Stimulated activated CD4-positive, alpha-beta T cell treated with anti-CD3 and anti-CD28 coated beads, Interleukin-4, amount 100 ng/mL, for 24 hours (primary cell): ENCODE measurements around the gene INCENP.

Experiments
- DNase-seq: peaks from one replicate; pipeline ENCODE4 v3.0.0-alpha.2; 2020

INCENP gene

DNA sequence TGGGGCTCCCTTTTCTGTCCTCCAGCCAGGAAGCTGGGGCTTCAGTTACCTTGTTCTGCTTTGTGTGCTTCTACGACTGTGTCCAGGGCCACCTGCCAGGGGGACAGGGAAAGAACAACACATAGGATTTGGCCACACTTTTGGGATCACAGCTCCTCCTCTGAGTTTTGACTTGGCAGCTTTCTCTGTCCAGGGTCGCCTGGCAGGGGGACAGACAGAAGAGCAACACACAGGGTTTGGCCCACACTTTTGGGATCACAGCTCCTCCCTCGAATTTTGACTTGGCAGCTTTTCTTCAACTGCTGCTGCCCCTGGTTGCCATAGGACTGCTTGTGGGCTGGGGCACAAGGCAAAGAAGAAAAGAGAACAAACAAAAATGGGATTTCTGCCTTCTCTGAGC lies 19.1 kb downstream of the INCENP start:
- DNase-seq: no peak

DNA sequence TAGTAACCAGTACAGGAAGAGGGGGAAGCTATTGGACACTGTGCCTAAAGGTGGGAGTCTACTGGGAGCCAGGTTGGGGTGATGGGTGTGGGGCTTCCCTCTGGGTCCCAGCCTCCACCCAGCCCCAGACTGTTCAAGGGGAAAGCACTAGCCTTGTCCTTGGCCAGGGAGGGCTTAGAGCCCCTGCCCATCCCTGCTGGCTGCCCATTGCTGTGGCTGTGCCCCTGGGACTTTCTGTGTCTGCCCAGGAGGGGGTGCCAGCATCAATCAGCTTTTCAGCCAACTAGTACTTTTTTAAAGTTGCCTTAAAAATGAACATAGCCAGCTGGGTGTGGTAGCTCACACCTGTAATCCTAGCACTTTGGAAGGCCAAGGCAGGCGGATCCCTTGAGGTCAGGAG lies 19.9 kb downstream of the INCENP start:
- no peak for DNase-seq

DNA sequence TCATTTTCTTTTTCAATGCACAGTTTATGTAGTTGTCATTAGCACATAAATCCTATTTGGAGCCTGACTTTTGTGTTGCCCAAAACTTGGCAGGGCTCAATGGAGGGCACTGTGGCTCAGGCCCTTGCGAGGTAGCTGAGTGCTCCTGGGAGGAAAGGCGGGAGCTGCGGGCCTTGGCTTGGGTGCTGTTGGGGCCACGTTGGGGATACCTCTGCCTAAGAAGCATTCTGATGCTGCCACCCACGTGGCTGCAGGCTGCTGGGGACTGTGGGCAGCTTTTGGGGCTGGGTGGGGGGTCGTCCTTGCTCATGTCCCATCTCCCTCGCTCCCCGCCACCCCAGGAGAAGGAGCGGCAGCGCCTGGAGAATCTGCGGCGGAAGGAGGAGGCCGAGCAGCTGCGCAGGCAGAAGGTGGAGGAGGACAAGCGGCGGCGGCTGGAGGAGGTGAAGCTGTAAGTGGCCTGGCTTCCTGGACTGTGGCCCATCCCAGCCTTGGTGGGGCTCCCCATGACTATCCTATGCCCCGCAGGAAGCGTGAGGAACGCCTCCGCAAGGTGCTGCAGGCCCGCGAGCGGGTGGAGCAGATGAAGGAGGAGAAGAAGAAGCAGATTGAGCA lies 20.9 kb downstream of the INCENP start:
- DNase-seq: no peak

DNA sequence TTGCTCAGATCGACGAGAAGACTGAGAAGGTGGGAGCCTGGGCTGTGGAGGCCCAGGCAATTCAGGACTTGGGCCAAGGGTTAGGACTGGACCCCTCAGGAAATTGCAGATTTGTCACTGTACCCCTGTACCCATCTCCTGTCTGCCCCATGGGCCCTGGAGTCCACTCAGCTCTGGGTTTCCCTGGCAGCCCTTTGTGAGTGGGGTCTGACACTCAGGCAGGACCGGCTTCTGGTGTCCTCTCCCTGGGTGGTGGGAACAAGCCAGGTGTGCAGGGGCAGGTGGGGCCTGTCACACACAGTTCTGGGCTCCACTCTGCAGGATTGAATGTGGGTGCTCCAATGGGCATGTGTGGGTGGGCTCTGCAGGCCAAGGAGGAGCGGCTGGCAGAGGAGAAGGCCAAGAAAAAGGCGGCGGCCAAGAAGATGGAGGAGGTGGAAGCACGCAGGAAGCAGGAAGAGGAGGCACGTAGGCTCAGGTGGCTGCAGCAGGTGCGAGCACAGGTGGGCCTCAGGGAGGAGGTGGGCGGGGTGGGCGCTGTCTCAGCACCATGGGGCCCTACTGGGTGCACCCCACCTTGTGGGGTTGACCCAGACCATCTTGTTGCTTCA lies 21.6 kb downstream of the INCENP start:
- DNase-seq: no peak

DNA sequence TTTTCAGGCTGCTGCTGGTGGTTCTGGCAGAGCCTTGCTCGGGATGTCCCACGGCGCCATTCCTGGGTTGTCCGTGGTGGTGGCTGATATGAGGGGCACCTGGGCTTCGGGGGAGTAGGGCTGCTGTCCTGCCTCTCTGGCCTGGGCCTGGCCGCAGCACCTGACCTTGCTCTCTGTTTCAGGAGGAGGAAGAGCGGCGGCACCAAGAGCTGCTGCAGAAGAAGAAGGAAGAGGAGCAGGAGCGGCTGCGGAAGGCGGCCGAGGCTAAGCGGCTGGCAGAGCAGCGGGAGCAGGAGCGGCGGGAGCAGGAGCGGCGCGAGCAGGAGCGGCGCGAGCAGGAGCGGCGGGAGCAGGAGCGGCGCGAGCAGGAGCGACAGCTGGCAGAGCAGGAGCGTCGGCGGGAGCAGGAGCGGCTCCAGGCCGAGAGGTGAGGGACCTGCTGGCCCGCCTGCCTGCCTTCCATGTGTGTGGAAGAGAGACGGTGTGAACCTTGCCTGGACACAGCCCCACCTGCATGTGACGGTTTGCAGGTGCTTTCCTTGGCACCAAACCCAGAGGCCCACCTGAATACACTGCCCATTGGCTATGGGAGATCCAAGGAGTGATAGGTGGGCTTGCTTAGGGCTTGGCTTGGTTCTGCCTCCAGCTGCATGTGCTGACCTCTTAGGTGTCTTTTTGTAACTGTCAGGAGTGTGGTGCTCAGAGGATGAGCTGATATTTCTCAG lies 22.8 kb downstream of the INCENP start:
- no peak for DNase-seq

DNA sequence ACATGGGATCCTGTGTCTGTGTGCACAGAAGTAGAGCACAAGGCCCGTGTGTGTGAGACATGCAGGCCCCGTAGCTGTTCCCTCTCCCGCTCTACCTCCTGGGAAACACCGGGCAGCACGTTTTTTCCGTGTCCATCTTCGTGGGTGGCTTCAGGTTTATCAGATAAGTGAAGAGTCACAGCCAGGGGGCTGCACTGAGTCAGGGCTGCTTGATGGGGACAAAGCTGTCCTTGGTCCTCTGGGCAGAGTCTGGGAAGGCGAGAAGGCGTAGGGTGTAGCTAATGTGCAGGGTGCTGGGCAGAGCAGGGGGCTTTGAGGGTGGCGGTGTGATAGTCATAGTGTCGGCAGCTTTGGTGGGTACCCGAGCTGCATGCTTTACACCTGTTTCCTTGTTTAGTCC lies 23.7 kb downstream of the INCENP start:
- DNase-seq: no peak

DNA sequence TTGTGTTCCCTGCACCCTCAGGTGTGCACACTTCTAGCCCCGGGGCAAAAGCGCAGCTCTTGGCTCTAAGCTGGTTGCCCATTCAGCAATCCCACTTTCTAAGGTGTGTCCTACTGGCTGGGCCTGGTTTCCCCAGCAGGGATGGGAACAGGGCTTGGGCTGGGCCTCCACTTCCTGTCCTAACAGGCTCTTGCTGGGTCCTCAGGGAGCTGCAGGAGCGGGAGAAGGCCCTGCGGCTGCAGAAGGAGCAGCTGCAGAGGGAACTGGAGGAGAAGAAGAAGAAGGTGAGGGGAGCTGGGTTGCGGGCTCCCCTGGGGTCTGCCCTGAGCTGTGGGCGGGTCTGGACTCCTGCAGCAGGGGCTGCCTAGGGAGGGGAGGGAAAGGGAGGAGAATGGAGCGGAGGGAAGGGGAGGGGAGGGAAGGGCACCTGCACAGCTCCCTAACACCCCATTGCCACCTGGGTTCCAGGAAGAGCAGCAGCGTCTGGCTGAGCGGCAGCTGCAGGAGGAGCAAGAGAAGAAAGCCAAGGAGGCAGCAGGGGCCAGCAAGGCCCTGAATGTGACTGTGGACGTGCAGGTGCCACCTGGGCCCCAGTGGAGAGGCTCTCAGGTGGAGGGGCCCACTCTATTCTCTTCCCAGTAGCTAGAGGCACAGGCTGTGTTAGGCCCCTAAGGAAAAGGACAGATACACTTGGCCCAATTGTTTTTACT lies 24.6 kb downstream of the INCENP start:
- DNase-seq: no peak

DNA sequence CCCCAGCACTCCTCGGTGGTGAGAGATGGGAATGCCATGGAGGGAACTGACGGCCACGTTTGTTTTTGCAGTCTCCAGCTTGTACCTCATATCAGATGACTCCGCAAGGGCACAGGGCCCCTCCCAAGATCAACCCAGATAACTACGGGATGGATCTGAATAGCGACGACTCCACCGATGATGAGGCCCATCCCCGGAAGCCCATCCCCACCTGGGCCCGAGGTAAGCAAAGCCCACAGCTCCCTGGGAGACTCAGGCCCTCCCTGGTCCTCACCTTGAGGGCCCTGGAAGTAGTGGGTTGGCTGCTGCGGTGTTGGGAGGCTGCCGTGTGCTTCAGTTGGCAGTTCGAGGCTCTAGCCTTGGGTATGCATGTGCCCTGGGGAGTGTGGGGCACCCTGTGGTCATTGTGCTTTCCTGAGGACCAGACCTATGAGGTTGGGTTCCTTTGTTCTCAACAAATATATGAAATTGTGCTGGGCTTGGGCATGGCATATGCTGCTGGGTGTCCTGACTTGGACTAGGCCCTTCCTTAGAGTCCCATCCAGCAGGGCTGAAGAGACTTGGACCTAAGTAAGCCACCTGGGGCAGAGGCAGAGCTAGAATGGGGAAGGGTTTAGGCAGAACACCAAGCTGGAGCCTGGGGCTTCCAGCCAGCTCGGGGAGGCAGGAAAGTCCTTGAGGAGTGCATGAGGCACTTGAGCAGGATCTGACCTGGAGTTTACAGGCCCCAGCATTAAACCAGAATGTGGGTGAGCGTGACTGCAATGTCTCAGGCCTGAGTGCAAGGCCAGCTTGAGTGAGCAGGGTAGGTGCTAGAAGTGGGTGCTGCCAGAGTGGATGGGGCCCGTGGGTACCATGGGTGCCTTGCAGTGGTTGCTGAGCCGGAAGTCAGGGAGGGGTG lies 26.4 kb downstream of the INCENP start:
- no peak for DNase-seq

DNA sequence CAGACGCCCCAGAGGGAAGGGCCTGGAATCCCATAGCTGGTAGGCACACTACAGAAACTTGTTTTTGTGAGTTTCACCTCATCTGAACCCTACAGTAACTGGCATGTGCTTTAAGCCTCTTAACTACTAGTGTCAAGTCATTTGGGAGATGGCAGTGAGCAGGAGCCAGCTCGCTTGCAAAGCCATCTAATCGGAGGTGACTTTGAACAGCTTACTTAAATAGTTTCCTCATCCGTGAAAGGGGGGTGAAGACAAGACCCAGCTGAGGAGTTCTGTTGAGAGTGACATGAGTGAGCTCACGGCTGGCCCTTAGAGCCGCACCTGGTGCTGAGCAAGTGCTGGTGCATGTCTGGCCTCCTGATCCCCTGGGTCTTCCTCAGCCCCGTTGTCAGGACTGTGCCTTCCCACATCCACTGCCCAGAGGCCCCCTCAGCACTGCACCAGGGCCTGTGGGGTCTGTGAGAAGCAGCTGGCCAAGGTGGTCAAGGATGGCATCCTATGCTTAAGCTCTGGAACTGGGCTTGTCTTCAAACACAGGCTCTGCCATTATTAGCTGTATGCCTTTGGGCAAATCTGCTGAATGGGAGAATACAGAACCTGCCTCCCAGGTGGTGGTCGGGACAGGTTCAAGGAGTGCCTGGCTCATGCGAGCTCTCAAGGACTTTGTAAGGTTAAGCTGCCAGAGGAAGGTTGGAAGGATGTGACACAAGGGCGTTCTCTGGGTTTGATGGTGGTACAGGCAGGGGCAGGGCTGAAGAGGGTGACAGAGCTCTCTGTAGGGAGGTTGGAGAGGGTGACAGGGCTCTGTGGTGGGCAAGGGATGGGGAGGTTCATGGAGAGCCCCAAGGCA lies 27.3 kb downstream of the INCENP start:
- no peak for DNase-seq

DNA sequence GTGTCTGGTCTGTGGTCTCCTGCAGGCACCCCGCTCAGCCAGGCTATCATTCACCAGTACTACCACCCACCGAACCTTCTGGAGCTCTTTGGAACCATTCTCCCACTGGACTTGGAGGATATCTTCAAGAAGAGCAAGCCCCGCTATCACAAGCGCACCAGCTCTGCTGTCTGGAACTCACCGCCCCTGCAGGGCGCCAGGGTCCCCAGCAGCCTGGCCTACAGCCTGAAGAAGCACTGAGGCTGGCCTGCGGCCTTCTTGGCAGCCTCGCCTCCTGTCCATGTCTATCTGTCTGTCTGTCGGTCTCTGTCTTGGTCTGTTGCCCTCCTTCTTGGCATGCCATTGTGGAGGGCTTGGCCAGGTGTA lies 27.9 kb downstream of the INCENP start:
- DNase-seq: no peak

DNA sequence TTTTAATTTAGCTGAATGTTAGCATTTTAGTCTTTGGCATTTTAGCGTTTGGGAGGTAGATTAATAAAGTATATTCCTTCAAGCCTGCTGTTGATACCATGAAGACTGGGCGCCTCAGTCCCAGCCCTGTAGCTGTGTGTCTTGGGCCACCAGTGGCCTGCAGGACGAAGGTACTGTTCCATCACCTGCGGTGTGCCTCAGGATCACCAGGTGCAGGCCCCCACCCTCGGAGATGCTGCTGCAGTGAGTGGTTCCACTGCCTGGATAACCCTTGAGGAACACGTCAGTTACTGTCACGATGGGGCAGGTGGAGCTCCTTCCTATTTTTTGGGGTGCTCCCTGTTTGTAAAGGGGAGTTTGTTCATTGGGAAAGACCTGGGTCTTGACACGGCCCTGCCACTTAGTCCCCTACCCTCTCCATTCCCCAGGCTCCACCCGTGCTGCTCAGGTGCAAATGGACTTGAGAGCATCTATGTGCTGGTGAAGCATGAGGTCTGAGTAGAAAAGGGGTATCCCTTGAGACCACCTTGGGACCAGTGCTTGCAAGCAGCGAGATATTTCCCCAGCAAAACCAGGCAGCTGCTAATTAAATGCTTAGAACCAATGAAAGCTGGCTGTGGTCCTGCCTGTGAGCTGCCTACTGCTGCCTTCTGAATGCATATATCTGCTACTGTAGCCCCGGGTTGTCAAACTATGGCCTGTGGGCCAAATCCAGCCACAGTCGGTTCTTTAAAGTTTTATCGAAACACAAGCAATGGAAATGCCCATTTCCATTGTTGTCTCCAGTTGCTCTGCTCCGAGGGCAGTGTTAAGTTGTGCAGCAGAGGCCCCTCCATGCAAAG lies 28.7 kb downstream of the INCENP start:
- no peak for DNase-seq

DNA sequence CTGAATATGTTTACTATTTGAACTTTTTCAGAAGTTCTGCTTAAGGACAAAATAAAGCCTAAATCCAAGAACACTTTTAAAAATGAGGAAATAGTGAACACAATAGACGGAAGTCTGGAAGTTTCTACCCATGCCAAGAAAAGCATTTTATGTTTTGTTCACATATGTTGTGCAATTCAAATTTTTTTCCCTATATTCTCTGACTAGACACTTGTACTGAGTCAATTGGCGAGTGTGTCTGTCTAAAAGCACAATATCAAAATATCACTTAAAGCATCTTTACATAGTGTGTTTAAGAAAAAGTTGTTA lies 29.2 kb downstream of the INCENP start:
- no peak for DNase-seq

DNA sequence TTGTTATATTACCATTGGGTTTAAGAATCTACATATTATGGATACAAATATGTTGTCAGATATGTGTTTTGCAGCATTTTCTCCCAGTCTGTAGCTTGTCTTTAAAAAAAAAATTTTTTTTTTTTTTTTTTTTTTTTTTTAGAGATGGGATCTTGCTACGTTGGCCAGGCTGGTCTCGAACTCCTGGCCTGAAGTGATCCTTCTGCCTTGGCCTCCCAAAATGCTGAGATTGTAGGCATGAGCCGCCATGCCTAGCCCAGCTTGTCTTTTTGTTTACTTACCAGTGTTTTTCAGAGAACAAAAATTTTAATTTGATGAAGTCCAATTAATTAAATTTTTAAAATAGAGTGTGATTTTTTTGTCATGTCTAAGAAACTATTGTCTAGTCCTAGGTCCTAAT lies 29.8 kb downstream of the INCENP start:
- DNase-seq: no peak

DNA sequence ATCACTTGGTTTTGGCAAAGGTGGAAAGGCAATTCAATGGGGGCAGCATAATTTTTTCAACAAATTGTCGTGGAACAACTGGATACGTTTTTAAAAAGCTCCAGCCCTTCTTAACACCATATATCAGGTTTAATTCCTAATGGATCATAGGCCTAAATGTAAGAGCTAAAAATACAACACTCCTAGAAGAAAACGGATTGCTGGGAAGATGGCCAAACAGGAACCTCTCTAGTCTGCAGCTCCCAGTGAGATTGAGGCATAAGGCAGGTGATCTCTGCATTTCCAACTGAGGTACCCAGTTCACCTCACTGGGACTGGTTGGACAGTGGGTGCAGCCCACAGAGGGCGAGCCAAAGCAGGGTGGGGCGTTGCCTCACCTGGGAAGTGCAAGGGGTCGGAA lies 33.8 kb downstream of the INCENP start:
- no peak for DNase-seq

DNA sequence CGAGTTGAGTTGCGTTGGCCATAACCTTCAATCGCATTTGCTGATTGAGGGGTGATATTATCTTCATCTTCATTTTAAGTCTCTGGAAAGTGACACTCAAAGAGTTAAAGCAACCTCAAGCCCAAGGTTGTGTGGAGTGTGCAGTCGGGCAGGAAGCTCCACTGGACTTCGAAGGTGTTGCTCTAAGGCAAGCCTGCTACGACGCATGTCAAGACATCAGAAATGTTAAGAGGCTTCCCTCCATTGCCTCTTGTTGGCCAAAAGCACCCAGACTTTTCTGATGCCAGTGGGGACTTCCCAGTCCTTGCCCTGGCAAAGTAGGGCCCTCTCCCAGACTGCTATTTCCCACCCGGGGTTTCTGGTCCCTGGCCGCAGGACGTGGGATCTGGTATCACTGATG lies 42.6 kb downstream of the INCENP start:
- no peak for DNase-seq

DNA sequence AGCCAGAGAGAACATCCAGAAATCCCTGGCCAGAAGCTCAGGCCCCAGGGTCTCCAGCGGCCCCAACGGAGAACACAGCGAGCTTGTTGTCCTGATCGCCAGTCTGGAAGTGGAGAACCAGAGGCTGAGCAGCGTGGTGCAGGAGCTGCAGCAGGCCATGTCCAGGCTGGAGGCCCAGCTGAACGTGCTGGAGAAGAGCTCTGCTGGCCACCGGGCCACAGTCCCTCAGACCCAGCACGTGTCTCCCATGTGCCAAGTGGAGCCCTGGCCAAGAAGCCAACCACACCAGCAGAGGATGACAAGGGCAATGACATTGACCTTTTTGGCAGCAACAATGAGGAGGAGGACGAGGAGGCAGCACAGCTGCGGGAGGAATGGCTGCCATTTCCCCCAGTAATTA lies 45.6 kb downstream of the INCENP start:
- DNase-seq: no peak

DNA sequence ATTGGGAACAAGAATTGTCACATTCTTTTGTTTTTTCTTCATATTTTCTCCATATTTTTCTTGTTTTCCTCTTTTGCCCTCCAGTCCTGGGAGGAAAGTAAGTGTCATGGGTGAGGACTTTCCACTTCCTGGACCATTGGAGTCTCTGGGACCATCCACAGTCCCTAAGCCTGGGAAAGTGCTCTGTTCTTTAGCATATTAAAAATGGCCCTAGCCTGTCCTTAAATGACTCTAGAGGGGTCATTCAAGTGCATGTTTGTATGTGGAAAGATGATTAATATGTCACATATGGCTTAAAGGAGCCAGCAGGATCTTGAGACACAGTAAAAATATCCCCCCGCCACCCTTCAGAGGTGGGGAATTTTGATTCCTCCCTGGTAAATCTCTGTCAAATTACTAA lies 46.1 kb downstream of the INCENP start:
- no peak for DNase-seq

DNA sequence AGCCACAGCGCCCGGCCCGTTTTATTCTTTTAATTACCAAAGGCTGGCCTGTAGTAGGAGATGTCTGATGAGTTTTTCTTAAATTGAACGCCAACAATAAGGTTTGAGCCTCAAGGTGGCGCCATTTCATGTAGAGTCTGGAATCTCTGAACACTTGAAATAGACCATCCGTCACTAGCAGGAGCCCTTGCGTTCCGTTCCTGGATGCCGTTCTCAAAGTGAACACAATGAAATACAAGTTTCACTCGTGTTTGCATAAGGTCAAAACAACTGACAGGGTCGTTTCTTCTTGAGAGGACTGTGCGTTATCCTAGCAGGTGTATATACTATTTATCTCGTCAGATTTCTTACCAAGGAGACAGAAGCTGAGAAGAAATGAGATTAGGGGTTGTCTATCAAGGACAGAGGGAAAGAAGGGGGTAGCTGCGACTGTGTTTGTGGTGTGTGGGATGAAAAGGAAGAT lies 47.5 kb downstream of the INCENP start:
- peak; percentile 80 for DNase-seq

DNA sequence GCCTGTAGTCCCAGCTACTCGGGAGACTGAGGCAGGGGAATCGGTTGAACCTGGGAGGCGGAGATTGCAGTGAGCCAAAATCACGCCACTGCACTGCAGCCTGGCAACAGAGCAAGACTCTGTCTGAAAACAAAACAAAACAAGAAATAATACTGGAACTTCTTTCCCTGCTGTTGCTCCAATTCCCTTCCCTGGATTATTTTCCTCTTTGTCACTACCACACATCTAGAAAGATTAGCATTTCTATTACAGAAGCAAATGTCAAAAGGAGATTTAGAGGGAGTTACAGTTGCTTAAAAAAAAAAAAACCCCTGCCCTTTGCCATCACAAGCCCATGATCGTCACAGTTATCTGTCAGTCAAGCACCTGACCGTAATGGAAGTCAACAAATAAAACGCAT lies 48.5 kb downstream of the INCENP start:
- no peak for DNase-seq

DNA sequence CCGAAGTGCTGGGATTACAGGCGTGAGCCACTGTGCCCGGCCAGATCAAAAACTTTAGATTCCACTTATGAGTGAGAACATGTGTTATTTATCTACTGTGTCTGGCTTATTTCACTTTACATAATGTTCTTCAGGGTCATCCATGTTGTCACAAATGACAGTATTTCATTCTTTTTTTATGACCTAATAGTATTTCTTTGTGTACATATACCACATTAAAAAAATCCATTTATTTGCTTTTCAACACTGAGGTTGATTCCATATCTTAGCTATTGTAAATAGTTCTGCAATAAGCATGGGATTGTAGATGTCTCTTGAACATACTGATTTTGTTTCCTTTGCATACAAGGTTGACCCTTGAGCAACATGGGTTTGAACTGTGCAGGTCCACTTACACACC lies 53.0 kb downstream of the INCENP start:
- no peak for DNase-seq

DNA sequence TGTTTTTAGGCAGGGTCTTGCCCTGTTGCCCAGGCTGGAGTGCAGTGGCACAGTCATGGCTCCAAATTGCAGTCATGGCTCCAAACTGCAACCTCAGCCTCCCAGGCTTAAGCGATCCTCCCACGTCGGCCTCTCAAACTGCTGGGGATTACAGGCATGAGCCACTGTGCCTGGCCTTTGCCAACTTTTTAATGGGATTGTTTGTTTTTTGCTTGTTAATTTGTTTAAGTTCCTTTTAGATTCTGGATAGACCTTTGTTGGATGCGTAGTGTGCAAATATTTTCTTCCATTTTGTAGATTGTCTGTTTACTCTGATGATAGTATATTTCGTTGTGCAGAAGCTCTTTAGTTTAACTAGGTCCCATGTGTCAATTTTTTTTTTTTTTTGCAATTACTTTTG lies 56.2 kb downstream of the INCENP start:
- DNase-seq: no peak
